ENCODE data around the gene CZIB.

The CZIB gene

DNA sequence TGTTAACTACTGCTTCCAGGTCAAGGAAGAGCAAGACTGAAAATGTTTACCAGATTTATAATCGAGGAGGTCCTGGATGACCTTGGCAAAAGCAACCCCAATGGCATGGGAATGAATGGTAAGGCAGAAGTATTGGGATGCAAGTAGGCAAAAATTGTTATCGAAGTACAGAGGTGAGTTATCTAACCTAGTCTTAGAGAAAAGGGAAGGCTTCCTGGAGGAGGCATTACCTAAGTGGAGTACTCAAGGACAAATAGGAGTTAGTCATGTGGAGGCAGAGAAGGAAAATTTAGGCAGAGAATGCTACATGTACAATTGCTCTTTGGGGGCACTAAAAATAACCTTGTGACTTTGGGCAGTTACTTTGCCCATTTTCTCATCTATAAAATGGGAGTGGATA, 21.4 kb upstream of the CZIB start:
- TF ChIP-seq, protein P1, sequence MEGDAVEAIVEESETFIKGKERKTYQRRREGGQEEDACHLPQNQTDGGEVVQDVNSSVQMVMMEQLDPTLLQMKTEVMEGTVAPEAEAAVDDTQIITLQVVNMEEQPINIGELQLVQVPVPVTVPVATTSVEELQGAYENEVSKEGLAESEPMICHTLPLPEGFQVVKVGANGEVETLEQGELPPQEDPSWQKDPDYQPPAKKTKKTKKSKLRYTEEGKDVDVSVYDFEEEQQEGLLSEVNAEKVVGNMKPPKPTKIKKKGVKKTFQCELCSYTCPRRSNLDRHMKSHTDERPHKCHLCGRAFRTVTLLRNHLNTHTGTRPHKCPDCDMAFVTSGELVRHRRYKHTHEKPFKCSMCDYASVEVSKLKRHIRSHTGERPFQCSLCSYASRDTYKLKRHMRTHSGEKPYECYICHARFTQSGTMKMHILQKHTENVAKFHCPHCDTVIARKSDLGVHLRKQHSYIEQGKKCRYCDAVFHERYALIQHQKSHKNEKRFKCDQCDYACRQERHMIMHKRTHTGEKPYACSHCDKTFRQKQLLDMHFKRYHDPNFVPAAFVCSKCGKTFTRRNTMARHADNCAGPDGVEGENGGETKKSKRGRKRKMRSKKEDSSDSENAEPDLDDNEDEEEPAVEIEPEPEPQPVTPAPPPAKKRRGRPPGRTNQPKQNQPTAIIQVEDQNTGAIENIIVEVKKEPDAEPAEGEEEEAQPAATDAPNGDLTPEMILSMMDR (IDR thresholded peaks at IDR 0.05; ENCODE audit: poor library complexity, severe bottlenecking): no peak
- no peak for DNase-seq (ENCODE audit: low spot score)
- Histone ChIP-seq H3K36me3 (ENCODE audit: low read depth) (peaks cover 1% of the 10 kb centered on the region), H3K4me1 (ENCODE audit: insufficient read depth, poor library complexity, severe bottlenecking) (peaks cover 4% of the 10 kb centered on the region), H3K4me3 (ENCODE audit: severe bottlenecking) (no peak overlapping the region), H3K9me3 (ENCODE audit: severe bottlenecking) (no peaks in the 10 kb centered on the region), H3K27ac (ENCODE audit: poor library complexity, severe bottlenecking) (no peak overlapping the region), H3K27me3 (ENCODE audit: insufficient read depth, poor library complexity, severe bottlenecking) (no peaks in the 10 kb centered on the region)
- no peak for ATAC-seq (ENCODE audit: low read depth)

DNA sequence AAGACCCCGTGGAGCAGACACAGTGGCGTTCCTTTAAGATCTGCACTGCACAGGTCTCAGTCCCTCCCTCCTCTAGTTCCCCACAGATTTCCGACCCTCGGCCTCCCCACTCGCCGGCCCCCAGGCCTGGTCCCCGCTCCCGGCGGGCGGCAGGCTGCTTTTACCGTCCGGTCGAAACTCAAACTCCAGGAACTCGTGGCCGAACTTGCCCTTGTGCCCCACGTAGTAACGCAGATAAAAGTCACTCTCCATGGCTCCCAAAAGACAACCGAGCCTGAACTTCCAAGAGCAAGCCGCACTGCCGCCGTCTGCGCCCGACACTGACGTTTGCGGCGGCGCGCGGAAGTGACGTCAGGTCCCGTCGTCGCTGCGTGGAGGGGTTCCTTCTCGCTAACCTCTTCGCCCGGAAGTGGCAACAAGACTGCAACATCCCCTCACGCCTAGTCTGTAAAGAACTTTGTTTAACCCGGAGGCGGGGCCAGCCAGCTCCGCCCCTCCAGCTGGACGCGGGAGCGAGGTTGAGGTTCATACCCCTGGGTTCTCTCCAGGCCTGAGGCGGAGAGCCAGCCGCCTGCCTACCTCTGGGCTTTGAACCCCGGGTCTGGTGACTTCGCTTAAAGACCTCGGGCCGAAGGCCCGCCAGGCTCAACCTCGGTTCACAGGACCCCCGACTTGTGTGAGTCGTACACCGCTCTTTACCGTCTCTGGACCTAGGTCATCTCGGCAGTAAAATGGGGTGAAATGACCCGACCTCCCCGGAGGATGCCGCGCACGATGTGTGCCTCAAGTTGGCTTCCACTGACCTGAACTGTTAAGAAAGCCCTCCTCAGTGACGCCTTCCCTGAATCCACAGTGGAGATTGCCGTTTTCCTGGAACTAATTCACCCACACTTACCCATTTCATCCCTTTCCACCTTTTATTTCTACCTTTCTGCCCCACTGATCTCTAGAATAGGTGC, 18.0 kb upstream of the CZIB start, which contains the start of gene MAGOH:
Gene MAGOH, minus strand, starts transcription at position 322 of the 959 bp plus-strand sequence. Its CDS starts 70 bp downstream, at position 252.
- H3K27ac ChIP-seq (ENCODE audit: poor library complexity, severe bottlenecking): peak within 1 kb of the TSS; percentile 22
- peaks cover 4% of the 10 kb centered on the region for H3K4me1 ChIP-seq (ENCODE audit: insufficient read depth, poor library complexity, severe bottlenecking)
- no peaks in the 10 kb centered on the region for H3K27me3 ChIP-seq (ENCODE audit: insufficient read depth, poor library complexity, severe bottlenecking)
- DNase-seq (ENCODE audit: low spot score) (peak; percentile 93), ATAC-seq (ENCODE audit: low read depth) (peak; percentile 93)
- H3K4me3 ChIP-seq (ENCODE audit: severe bottlenecking): peak within 1 kb of the TSS; percentile 75
- TF ChIP-seq, protein P1 (IDR thresholded peaks at IDR 0.05; ENCODE audit: poor library complexity, severe bottlenecking): no peak
- H3K36me3 ChIP-seq (ENCODE audit: low read depth): peaks cover 26% of the 10 kb centered on the region
- H3K9me3 ChIP-seq (ENCODE audit: severe bottlenecking): no peaks in the 10 kb centered on the region

DNA sequence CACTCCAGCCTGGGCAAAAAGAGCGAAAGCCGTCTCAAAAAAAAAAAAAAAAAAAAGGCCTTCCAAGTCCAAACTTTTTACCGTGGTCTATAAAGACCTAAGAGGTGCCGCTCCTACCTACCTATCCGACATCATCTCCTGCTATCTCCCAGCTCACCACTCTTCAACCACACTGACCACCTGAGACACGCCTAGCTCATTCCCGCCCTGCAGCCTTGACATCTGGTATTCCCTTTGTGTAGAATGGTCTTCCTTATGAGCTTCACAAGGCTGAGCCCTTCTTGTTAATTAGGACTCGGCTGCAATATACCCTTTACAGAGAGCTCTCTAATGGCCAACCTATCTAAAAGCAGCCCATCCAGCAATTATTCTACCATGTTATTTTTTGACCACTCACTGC, 17.2 kb upstream of the CZIB start:
- Histone ChIP-seq H3K9me3 (ENCODE audit: severe bottlenecking) (no peaks in the 10 kb centered on the region), H3K27ac (ENCODE audit: poor library complexity, severe bottlenecking) (peak overlapping the region; percentile 22), H3K36me3 (ENCODE audit: low read depth) (peaks cover 34% of the 10 kb centered on the region), H3K4me3 (ENCODE audit: severe bottlenecking) (peak overlapping the region; percentile 75), H3K27me3 (ENCODE audit: insufficient read depth, poor library complexity, severe bottlenecking) (no peaks in the 10 kb centered on the region), H3K4me1 (ENCODE audit: insufficient read depth, poor library complexity, severe bottlenecking) (peaks cover 4% of the 10 kb centered on the region)
- ATAC-seq (ENCODE audit: low read depth) (no peak), DNase-seq (ENCODE audit: low spot score) (no peak)
- TF ChIP-seq, protein P1 (IDR thresholded peaks at IDR 0.05; ENCODE audit: poor library complexity, severe bottlenecking): no peak

DNA sequence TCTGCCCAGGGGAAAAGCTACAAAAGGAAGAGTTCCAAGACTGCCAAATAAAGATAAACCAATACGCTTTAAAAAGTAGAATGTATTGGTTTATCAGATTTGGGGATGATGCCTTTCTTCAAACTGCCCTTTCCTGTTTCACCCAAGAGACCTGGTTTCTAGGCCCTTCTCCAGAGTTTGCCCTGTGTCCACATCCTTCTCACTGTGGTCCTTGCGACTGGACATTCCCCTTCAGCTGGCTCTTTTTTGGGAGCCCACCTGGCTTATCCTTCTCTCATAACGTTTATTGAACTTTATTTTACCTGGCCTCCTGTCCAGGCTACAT, 490 bp upstream of the CZIB start:
- peaks cover 14% of the 10 kb centered on the region for H3K36me3 ChIP-seq (ENCODE audit: low read depth)
- peaks cover 4% of the 10 kb centered on the region for H3K4me1 ChIP-seq (ENCODE audit: insufficient read depth, poor library complexity, severe bottlenecking)
- peak overlapping the region; percentile 78 for H3K4me3 ChIP-seq (ENCODE audit: severe bottlenecking)
- TF ChIP-seq, protein P1 (IDR thresholded peaks at IDR 0.05; ENCODE audit: poor library complexity, severe bottlenecking): no peak
- no peaks in the 10 kb centered on the region for H3K9me3 ChIP-seq (ENCODE audit: severe bottlenecking)
- H3K27ac ChIP-seq (ENCODE audit: poor library complexity, severe bottlenecking): peak overlapping the region; percentile 60
- H3K27me3 ChIP-seq (ENCODE audit: insufficient read depth, poor library complexity, severe bottlenecking): no peaks in the 10 kb centered on the region
- peak; percentile 0; the same call in 2 of the 3 replicates for ATAC-seq (ENCODE audit: low read depth)
- no peak for DNase-seq (ENCODE audit: low spot score)

DNA sequence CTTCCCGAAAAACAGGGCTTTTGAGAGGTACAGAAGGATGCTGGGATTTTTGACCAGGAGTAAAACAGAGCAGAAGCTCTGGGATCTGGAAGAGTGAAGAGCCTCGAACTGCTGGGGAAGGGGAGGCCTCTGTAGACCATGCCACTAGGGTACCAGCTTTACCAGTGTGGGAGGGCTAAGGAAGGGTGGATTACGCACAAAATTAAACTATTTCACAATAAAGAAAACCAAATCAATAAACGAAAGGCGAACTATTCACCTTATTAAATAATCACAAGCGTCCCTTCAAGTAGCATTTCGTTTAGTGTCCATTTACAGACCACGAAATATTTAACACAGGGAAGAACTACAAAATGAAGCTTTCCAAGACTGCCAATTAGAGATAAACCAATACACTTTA, 723 bp downstream of the CZIB start:
- TF ChIP-seq, protein P1 (IDR thresholded peaks at IDR 0.05; ENCODE audit: poor library complexity, severe bottlenecking): no peak
- Histone ChIP-seq H3K4me3 (ENCODE audit: severe bottlenecking) (peak overlapping the region; percentile 78), H3K27ac (ENCODE audit: poor library complexity, severe bottlenecking) (peak overlapping the region; percentile 60), H3K27me3 (ENCODE audit: insufficient read depth, poor library complexity, severe bottlenecking) (no peaks in the 10 kb centered on the region), H3K4me1 (ENCODE audit: insufficient read depth, poor library complexity, severe bottlenecking) (peaks cover 4% of the 10 kb centered on the region), H3K36me3 (ENCODE audit: low read depth) (peaks cover 21% of the 10 kb centered on the region), H3K9me3 (ENCODE audit: severe bottlenecking) (no peaks in the 10 kb centered on the region)
- DNase-seq (ENCODE audit: low spot score) (no peak), ATAC-seq (ENCODE audit: low read depth) (no peak)
